ENCODE results near the gene BNC1. TPM values are rescaled to one million over a fixed set of nuclear protein-coding genes. Genes with fewer than 3 reads are reported as not detected.

Gene BNC1
- total RNA-seq: not detected

GRCh38 chr15:83284559-83285283 lies at the start of gene BNC1:
Gene BNC1, minus strand, starts transcription at chr15:83284664. Its CDS starts 36 bp downstream, at chr15:83284628.
- H3K27me3 Mint-ChIP-seq: peaks cover 79% of the 10 kb centered on the region
- no peaks in the 10 kb centered on the region for H3K9me3 Mint-ChIP-seq (ENCODE audit: low read depth)
- no peak within 1 kb of the TSS for H3K4me3 Mint-ChIP-seq
- CTCF ChIA-PET: no interaction called here
- no peak within 1 kb of the TSS for H3K27ac Mint-ChIP-seq
- H3K4me1 Mint-ChIP-seq: peaks cover 9% of the 10 kb centered on the region
- DNase-seq: no peak
- H3K36me3 Mint-ChIP-seq: no peaks in the 10 kb centered on the region
- no peak for ATAC-seq

- Mint-ChIP-seq H3K4me3 (no peak overlapping the region), H3K9me3 (ENCODE audit: low read depth) (peaks cover 3% of the 10 kb centered on the region), H3K36me3 (no peaks in the 10 kb centered on the region), H3K27me3 (no peaks in the 10 kb centered on the region), H3K27ac (no peak overlapping the region), H3K4me1 (no peaks in the 10 kb centered on the region)
- CTCF ChIA-PET: no interaction called here
- ATAC-seq (no peak), DNase-seq (no peak)
These were observed 42.6 kb upstream of the BNC1 start for GRCh38 chr15:83327041-83327440.

- Mint-ChIP-seq H3K27me3 (no peaks in the 10 kb centered on the region), H3K4me3 (no peak overlapping the region)
- ATAC-seq: no peak
These were observed 40.3 kb upstream of the BNC1 start for GRCh38 chr15:83324799-83325198.

GRCh38 chr15:83323296-83323711 lies 38.8 kb upstream of the BNC1 start:
- H3K27me3 Mint-ChIP-seq: peaks cover 6% of the 10 kb centered on the region
- DNase-seq: no peak
- CTCF ChIA-PET: no interaction called here
- no peak for ATAC-seq
- H3K36me3 Mint-ChIP-seq: no peaks in the 10 kb centered on the region
- H3K4me3 Mint-ChIP-seq: no peak overlapping the region
- no peak overlapping the region for H3K27ac Mint-ChIP-seq
- no peaks in the 10 kb centered on the region for H3K4me1 Mint-ChIP-seq
- peaks cover 3% of the 10 kb centered on the region for H3K9me3 Mint-ChIP-seq (ENCODE audit: low read depth)

More at GRCh38 chr15:83324799-83325198, 40.3 kb upstream of the BNC1 start:
- Mint-ChIP-seq H3K27ac (no peak overlapping the region), H3K36me3 (no peaks in the 10 kb centered on the region), H3K9me3 (ENCODE audit: low read depth) (peaks cover 3% of the 10 kb centered on the region), H3K4me1 (no peaks in the 10 kb centered on the region)
- no peak for DNase-seq
- CTCF ChIA-PET: no interaction called here

- H3K27ac Mint-ChIP-seq: no peak overlapping the region
- no peak overlapping the region for H3K4me3 Mint-ChIP-seq
- ATAC-seq (no peak), DNase-seq (no peak)
- no peaks in the 10 kb centered on the region for H3K36me3 Mint-ChIP-seq
- no peaks in the 10 kb centered on the region for H3K9me3 Mint-ChIP-seq (ENCODE audit: low read depth)
- CTCF ChIA-PET: no interaction called here
- no peaks in the 10 kb centered on the region for H3K4me1 Mint-ChIP-seq
- H3K27me3 Mint-ChIP-seq: peaks cover 6% of the 10 kb centered on the region
These were observed 38.2 kb upstream of the BNC1 start for GRCh38 chr15:83322691-83323090.

GRCh38 chr15:83322061-83322460 lies 37.6 kb upstream of the BNC1 start:
- Mint-ChIP-seq H3K27ac (no peak overlapping the region), H3K27me3 (peaks cover 6% of the 10 kb centered on the region), H3K4me3 (no peak overlapping the region), H3K4me1 (no peaks in the 10 kb centered on the region), H3K9me3 (ENCODE audit: low read depth) (no peaks in the 10 kb centered on the region), H3K36me3 (no peaks in the 10 kb centered on the region)
- DNase-seq (no peak), ATAC-seq (no peak)
- CTCF ChIA-PET: no interaction called here

- H3K27ac Mint-ChIP-seq: no peak overlapping the region
- no peaks in the 10 kb centered on the region for H3K4me1 Mint-ChIP-seq
- CTCF ChIA-PET: no interaction called here
- H3K4me3 Mint-ChIP-seq: no peak overlapping the region
- DNase-seq: no peak
- H3K36me3 Mint-ChIP-seq: no peaks in the 10 kb centered on the region
- H3K27me3 Mint-ChIP-seq: peaks cover 8% of the 10 kb centered on the region
- no peaks in the 10 kb centered on the region for H3K9me3 Mint-ChIP-seq (ENCODE audit: low read depth)
- ATAC-seq: no peak
These were observed 36.4 kb upstream of the BNC1 start for GRCh38 chr15:83320844-83321243.

GRCh38 chr15:83320404-83320803 lies 35.9 kb upstream of the BNC1 start:
- Mint-ChIP-seq H3K4me3 (no peak overlapping the region), H3K9me3 (ENCODE audit: low read depth) (no peaks in the 10 kb centered on the region), H3K27me3 (peaks cover 8% of the 10 kb centered on the region), H3K36me3 (no peaks in the 10 kb centered on the region), H3K27ac (no peak overlapping the region), H3K4me1 (no peaks in the 10 kb centered on the region)
- DNase-seq (no peak), ATAC-seq (no peak)
- CTCF ChIA-PET: no interaction called here

GRCh38 chr15:83319771-83320170 lies 35.3 kb upstream of the BNC1 start:
- no peak overlapping the region for H3K4me3 Mint-ChIP-seq
- no peaks in the 10 kb centered on the region for H3K9me3 Mint-ChIP-seq (ENCODE audit: low read depth)
- no peak for DNase-seq
- H3K27me3 Mint-ChIP-seq: peaks cover 8% of the 10 kb centered on the region
- no peak overlapping the region for H3K27ac Mint-ChIP-seq
- no peaks in the 10 kb centered on the region for H3K36me3 Mint-ChIP-seq
- no peak for ATAC-seq
- CTCF ChIA-PET: no interaction called here
- no peaks in the 10 kb centered on the region for H3K4me1 Mint-ChIP-seq

GRCh38 chr15:83318861-83319415 lies 34.5 kb upstream of the BNC1 start:
- Mint-ChIP-seq H3K36me3 (no peaks in the 10 kb centered on the region), H3K4me1 (no peaks in the 10 kb centered on the region), H3K9me3 (ENCODE audit: low read depth) (no peaks in the 10 kb centered on the region), H3K27me3 (peaks cover 8% of the 10 kb centered on the region), H3K27ac (no peak overlapping the region), H3K4me3 (no peak overlapping the region)
- no peak for DNase-seq
- ATAC-seq: no peak
- CTCF ChIA-PET: no interaction called here

- no peaks in the 10 kb centered on the region for H3K9me3 Mint-ChIP-seq (ENCODE audit: low read depth)
- no peak overlapping the region for H3K27ac Mint-ChIP-seq
- no peak overlapping the region for H3K4me3 Mint-ChIP-seq
- CTCF ChIA-PET: no interaction called here
- DNase-seq: no peak
- peaks cover 8% of the 10 kb centered on the region for H3K27me3 Mint-ChIP-seq
- no peaks in the 10 kb centered on the region for H3K36me3 Mint-ChIP-seq
- no peak for ATAC-seq
- H3K4me1 Mint-ChIP-seq: no peaks in the 10 kb centered on the region
These were observed 33.6 kb upstream of the BNC1 start for GRCh38 chr15:83318036-83318435.

GRCh38 chr15:83312071-83312470 lies 27.6 kb upstream of the BNC1 start:
- Mint-ChIP-seq H3K36me3 (no peaks in the 10 kb centered on the region), H3K4me3 (no peak overlapping the region), H3K9me3 (ENCODE audit: low read depth) (no peaks in the 10 kb centered on the region), H3K27ac (no peak overlapping the region), H3K27me3 (peaks cover 2% of the 10 kb centered on the region), H3K4me1 (no peaks in the 10 kb centered on the region)
- DNase-seq: no peak
- ATAC-seq: no peak
- CTCF ChIA-PET: no interaction called here

- Mint-ChIP-seq H3K4me1 (no peaks in the 10 kb centered on the region), H3K4me3 (no peak overlapping the region), H3K27ac (no peak overlapping the region), H3K27me3 (peaks cover 6% of the 10 kb centered on the region), H3K9me3 (ENCODE audit: low read depth) (no peaks in the 10 kb centered on the region), H3K36me3 (no peaks in the 10 kb centered on the region)
- DNase-seq (no peak), ATAC-seq (no peak)
- CTCF ChIA-PET: no interaction called here
These were observed 26.3 kb upstream of the BNC1 start for GRCh38 chr15:83310521-83311456.

GRCh38 chr15:83308671-83309070 lies 24.2 kb upstream of the BNC1 start:
- peaks cover 11% of the 10 kb centered on the region for H3K27me3 Mint-ChIP-seq
- CTCF ChIA-PET: no interaction called here

More at GRCh38 chr15:83308671-83309070, 24.2 kb upstream of the BNC1 start:
- ATAC-seq (no peak), DNase-seq (no peak)
- Mint-ChIP-seq H3K27ac (no peak overlapping the region), H3K4me3 (no peak overlapping the region), H3K36me3 (no peaks in the 10 kb centered on the region), H3K9me3 (ENCODE audit: low read depth) (no peaks in the 10 kb centered on the region), H3K4me1 (no peaks in the 10 kb centered on the region)

Data from activated CD8-positive, alpha-beta memory T cell treated with anti-CD3 and anti-CD28 coated beads, Interleukin-2, amount 10 ng/mL, durations not matched to agents 7 days and 5 days (primary cell).